ENCODE results near the gene GNG12.

The GNG12 gene

GRCh38 chr1:67818162-67818561, 15.1 kb downstream of the GNG12 start:
- no peak for DNase-seq (ENCODE audit: low read depth, low spot score)
- H3K4me3 ChIP-seq (ENCODE audit: low read length) = no peak overlapping the region

DNA sequence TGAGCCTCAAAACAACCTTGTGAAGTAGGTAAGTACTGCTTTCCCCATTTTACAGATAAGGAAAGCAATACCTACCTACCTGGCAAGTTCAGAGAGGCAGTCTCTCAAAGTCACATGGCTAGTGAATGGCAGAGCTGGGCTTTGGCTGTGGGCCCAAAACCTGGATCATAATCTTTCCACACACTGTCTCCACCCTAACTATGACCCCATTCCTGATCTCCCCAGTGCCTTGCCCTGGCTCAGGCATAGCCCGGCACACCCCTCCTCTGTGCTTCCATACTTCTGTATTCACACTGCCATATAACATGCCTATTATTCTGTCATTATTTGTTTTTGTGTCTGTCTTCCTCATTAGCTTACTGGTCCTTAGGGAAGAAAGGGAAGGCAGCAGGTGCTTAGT, 15.9 kb downstream of the GNG12 start:
- no peak for DNase-seq (ENCODE audit: low read depth, low spot score)
- H3K4me3 ChIP-seq (ENCODE audit: low read length) = no peak overlapping the region

- no peak overlapping the region for H3K4me3 ChIP-seq (ENCODE audit: low read length)
- DNase-seq (ENCODE audit: low read depth, low spot score) = no peak
These were observed 16.8 kb downstream of the GNG12 start for GRCh38 chr1:67816506-67816905.

DNA sequence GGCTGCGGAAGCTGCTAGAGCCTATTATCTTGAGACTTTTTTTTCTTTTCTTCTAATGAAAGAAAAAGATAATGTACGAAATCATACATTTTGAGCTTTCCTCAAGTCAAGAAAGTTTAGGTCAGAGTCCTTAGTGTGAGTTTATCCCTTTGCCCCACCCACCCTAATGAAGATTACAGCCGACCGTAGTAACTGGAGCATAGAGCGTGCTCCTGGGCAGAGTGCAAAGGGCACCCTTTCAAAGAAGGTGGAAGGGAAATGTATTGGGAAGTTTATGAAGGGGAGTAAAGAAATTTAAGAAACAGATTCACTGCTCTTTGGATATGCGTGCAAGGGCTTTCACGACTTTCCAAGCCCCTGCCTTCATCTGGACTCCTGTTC, 17.2 kb downstream of the GNG12 start:
- DNase-seq (ENCODE audit: low read depth, low spot score) = no peak
- no peak overlapping the region for H3K4me3 ChIP-seq (ENCODE audit: low read length)

GRCh38 chr1:67815303-67816094, 17.8 kb downstream of the GNG12 start:
- no peak overlapping the region for H3K4me3 ChIP-seq (ENCODE audit: low read length)
- no peak for DNase-seq (ENCODE audit: low read depth, low spot score)

GRCh38 chr1:67814121-67814772, 19.0 kb downstream of the GNG12 start:
- no peak overlapping the region for H3K4me3 ChIP-seq (ENCODE audit: low read length)
- DNase-seq (ENCODE audit: low read depth, low spot score) = no peak

GRCh38 chr1:67812226-67812625, 21.0 kb downstream of the GNG12 start:
- DNase-seq (ENCODE audit: low read depth, low spot score) = no peak
- H3K4me3 ChIP-seq (ENCODE audit: low read length) = no peak overlapping the region

- H3K4me3 ChIP-seq (ENCODE audit: low read length) = no peak overlapping the region
- DNase-seq (ENCODE audit: low read depth, low spot score) = no peak
These were observed 21.5 kb downstream of the GNG12 start for GRCh38 chr1:67811781-67812180.

DNA sequence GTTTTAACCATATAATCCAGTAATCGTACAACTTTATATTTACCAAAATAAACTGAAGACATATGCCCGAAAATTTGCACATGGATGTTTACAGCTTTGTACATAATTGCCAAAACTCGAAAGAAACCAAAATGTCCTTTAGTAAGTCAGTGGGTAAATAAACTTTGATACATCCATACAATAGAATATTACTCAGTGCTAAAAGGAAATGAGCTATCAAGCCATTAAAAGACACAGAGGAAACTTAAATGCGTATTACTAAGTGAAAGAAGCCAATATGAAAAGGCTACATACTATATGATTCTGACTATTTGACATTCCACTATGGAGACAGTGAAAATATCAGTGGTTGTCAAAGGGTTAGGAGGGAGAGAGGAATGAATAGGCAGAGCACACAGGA, 23.4 kb downstream of the GNG12 start:
- H3K4me3 ChIP-seq (ENCODE audit: low read length) = no peak overlapping the region

DNA sequence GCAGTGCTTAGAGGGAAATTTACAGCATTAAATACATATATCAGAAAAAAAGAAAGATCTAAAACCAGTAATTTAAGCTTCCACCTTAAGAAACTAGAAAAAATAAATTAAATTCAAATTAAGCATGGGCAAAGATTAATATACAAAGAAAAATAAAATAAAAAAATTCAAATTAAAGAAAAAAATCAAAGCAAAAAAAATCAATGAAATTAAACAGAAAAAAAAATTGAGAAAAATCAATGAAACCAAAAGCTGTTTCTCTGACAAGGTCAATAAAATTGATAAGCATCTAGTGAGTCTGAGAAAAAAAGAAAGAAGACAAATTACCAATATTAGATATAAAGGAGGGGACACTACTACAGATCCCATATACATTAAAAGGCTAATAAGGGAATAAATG, 26.0 kb downstream of the GNG12 start:
- no peak for DNase-seq (ENCODE audit: low read depth, low spot score)
- no peak overlapping the region for H3K4me3 ChIP-seq (ENCODE audit: low read length)

More for the DNA sequence above, 23.4 kb downstream of the GNG12 start:
- no peak for DNase-seq (ENCODE audit: low read depth, low spot score)

- no peak for DNase-seq (ENCODE audit: low read depth, low spot score)
- no peak overlapping the region for H3K4me3 ChIP-seq (ENCODE audit: low read length)
These were observed 28.6 kb downstream of the GNG12 start for GRCh38 chr1:67804710-67805109.

- H3K4me3 ChIP-seq (ENCODE audit: low read length) = no peak overlapping the region
- DNase-seq (ENCODE audit: low read depth, low spot score) = no peak
These were observed 29.6 kb downstream of the GNG12 start for GRCh38 chr1:67803380-67804279.

- H3K4me3 ChIP-seq (ENCODE audit: low read length) = no peak overlapping the region
- DNase-seq (ENCODE audit: low read depth, low spot score) = no peak
These were observed 30.7 kb downstream of the GNG12 start for GRCh38 chr1:67802565-67802964.

DNA sequence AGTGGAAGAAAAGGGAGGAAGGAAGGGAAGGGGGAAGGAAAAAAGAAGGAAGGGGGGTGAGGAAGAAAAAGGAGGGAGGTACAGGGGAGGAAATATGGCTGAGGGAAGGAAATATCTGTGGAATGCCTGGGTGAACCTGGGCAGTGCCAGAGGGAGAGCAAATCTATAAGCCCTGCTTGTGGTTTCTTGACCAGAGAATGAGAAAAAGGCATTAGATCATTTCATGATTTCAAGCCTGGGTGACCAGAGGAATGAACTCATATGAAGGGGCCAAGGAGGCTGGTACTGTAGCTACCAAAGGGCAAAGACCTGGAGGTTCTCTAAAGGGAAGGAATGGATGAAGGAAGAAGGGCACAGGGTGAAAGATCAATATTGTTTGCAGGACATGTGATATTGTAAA, 31.4 kb downstream of the GNG12 start:
- no peak overlapping the region for H3K4me3 ChIP-seq (ENCODE audit: low read length)
- DNase-seq (ENCODE audit: low read depth, low spot score) = no peak

DNA sequence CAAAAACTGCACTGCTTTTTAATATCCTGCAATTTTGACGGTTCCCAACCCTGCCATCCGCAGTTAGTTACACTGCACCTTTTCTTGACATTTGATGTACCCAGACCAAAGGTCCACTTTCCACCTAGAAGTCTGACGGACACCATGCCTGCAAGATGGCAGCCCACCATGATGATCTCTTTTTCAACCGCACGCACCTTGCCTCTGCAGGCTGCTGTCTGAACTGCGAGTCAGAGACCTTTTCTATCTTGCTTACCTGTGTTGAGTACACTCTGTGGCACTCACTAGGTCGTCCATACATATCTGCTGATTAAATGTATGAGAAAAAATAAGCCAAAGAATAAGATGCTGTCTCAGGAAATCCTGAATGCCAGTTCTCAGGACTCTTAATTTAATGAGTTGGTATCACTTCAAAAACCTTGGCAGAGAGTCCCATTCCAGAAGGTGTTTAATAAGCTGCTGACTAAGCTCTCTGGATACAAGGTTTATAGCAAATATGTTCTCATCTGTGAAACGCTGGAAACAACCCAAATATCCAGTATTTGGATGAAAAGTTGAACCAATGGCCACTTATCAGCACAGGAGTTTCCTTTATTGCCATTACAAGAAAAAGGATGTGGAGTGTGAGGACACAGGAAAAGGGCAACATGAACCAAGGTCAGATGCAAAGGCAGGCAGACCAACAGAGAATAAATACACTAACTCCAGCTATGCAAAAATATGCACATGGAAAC, 37.9 kb downstream of the GNG12 start:
- DNase-seq (ENCODE audit: low read depth, low spot score) = no peak
- no peak overlapping the region for H3K4me3 ChIP-seq (ENCODE audit: low read length)

DNA sequence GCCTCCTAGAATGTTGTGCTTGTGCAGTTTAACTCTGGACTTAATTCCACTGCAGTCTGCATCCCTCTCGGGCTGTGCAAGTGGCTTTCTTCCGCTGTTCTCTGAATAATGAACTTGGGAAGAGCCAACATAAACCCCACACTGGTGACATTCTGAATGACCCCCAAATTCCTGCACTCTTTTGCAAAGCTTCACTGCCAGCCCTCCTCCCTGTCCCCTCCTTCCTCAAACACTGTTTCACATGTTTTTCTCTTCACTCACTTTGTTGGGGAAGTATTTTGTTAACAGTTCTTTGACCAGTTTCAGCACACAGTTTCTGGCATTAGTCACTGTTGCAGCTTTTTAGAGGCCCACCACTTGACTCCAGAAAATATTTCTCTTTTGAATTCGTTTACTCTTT, 39.7 kb downstream of the GNG12 start:
- no peak for DNase-seq (ENCODE audit: low read depth, low spot score)
- no peak overlapping the region for H3K4me3 ChIP-seq (ENCODE audit: low read length)

DNA sequence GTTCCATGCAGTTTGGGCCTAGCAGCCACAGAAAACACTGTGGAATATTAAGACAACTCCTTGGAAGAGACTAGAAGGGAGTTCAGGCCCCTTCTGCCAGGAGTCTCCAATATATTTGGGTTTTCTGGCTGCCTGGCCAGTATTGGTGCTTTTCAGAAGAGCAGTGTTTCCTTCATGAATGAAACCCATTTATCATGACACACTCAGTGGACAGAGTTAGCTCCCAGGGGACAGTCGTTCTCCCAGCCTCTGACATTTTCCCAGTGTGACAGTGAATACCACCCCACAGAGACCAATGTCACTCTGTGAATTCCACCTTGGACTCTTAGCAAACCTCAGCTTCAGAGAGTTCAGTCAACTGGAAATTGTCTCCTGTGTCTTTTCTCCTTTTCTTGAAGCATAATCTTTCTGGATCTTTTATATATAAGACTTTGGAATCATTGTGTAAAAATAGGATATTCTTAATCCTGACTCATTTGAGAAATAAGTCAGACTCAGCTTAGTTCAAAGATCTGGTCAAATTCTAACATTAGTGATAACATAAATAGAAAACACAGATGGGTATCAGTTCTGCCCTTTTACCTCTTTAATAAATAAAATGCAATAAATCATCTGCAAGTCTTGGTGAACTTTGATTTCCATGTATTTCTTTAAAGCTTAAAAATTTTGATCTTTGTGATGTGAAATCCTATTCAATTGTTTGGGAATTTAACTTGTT, 40.4 kb downstream of the GNG12 start:
- no peak overlapping the region for H3K4me3 ChIP-seq (ENCODE audit: low read length)
- DNase-seq (ENCODE audit: low read depth, low spot score) = no peak

GRCh38 chr1:67792103-67792502, 41.2 kb downstream of the GNG12 start:
- H3K4me3 ChIP-seq (ENCODE audit: low read length) = no peak overlapping the region
- DNase-seq (ENCODE audit: low read depth, low spot score) = no peak

DNA sequence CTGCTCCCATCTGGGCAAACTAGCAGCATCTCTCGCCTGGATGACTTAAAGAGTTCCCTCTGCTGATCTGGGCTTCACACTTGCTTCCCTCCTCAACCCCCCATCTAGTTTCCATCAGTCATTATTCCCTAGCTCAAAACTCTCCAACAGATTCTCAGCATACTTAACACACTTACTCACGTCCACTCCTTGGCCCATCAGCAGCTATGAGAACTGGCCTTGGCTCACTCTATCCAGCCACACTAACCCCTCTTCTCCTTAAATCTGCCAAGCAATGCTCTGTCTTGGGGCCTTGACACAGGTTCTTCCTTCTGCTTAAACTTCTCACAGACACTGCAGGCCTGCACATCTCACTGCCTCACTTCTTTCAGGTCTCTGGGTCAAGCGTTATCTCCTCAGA, 41.6 kb downstream of the GNG12 start:
- DNase-seq (ENCODE audit: low read depth, low spot score) = no peak
- H3K4me3 ChIP-seq (ENCODE audit: low read length) = no peak overlapping the region
